Keratinocyte (primary cell): ENCODE results near the gene DIAPH1. TPM values are rescaled to one million over a fixed set of nuclear protein-coding genes. Genes with fewer than 3 reads are reported as not detected.

ENCODE experiments used
- DNase-seq: peaks from one replicate; pipeline ENCODE4 v3.0.0-alpha.2; 2011; ENCODE audit warnings: low read depth, missing footprints, low spot score
- FAIRE-seq: peaks from 2 replicates; lab custom pipeline; 2011; peaks lifted over from hg19 to GRCh38; lab: Jason Lieb, UNC
- H2AFZ ChIP-seq: 2 replicates; pipeline ENCODE4 v1.6.0; 2012; ENCODE audit warnings: low read length, control low read depth, inconsistent platforms; ENCODE audit not compliant: control insufficient read depth
- H3K27ac ChIP-seq: 2 replicates; pipeline ENCODE4 v1.5.1; 2011; ENCODE audit warnings: low read length; ENCODE audit not compliant: control insufficient read depth, insufficient read depth
- H3K27me3 ChIP-seq: 3 replicates; pipeline ENCODE4 v1.6.0; 2011; ENCODE audit warnings: low read length; ENCODE audit not compliant: control insufficient read depth, insufficient read depth; ENCODE audit errors: extremely low read depth
- H3K36me3 ChIP-seq, 2 experiments: 2 replicates in 1 of 2; 3 replicates in 1 of 2; pipeline ENCODE4 v1.5.1; 2011; ENCODE audit warnings: low read length in 2 of 2, mild to moderate bottlenecking in 1 of 2; ENCODE audit not compliant: control insufficient read depth in 2 of 2, insufficient read depth in 2 of 2; ENCODE audit errors: extremely low read depth in 1 of 2
- H3K4me1 ChIP-seq: 3 replicates; pipeline ENCODE4 v1.5.1; 2011; ENCODE audit warnings: low read length; ENCODE audit not compliant: control insufficient read depth, insufficient read depth; ENCODE audit errors: extremely low read depth
- H3K4me2 ChIP-seq: 3 replicates; pipeline ENCODE4 v1.6.0; 2011; ENCODE audit warnings: low read depth, low read length; ENCODE audit not compliant: control insufficient read depth, insufficient read depth; ENCODE audit errors: extremely low read depth
- H3K4me3 ChIP-seq, 3 experiments: fragments of 200-600 bp in 1 of 3; sonication (generic) in 1 of 3; 2 replicates in 2 of 3; 3 replicates in 1 of 3; pipeline ENCODE4 v1.5.1; 2011 to 2016; ENCODE audit warnings: low read length in 3 of 3, mild to moderate bottlenecking in 3 of 3, control low read depth in 2 of 3, inconsistent platforms in 1 of 3, low read depth in 1 of 3, mixed read lengths in 1 of 3, mixed run types in 1 of 3, moderate library complexity in 1 of 3; ENCODE audit not compliant: control insufficient read depth in 2 of 3, insufficient read depth in 2 of 3; ENCODE audit errors: extremely low read depth in 1 of 3
- H3K79me2 ChIP-seq: 2 replicates; pipeline ENCODE4 v1.6.0; 2012; ENCODE audit warnings: low read length; ENCODE audit not compliant: control insufficient read depth, insufficient read depth
- H3K9ac ChIP-seq: 3 replicates; pipeline ENCODE4 v1.6.0; 2011; ENCODE audit warnings: low read length; ENCODE audit not compliant: control insufficient read depth, insufficient read depth; ENCODE audit errors: extremely low read depth
- H3K9me1 ChIP-seq: 3 replicates; pipeline ENCODE4 v1.6.0; 2011; ENCODE audit warnings: low read length; ENCODE audit not compliant: control insufficient read depth, insufficient read depth; ENCODE audit errors: extremely low read depth
- H3K9me3 ChIP-seq: 2 replicates; pipeline ENCODE4 v1.5.1; 2012; ENCODE audit warnings: low read depth, low read length; ENCODE audit not compliant: control insufficient read depth
- H4K20me1 ChIP-seq: 3 replicates; pipeline ENCODE4 v1.6.0; 2011; ENCODE audit warnings: low read length; ENCODE audit not compliant: control insufficient read depth, insufficient read depth; ENCODE audit errors: extremely low read depth
- CTCF ChIP-seq, 3 experiments: IDR thresholded peaks in 1 of 3; conservative IDR thresholded peaks in 1 of 3; optimal IDR thresholded peaks in 1 of 3; 2 replicates in 2 of 3; 3 replicates in 1 of 3; pipeline versions ENCODE3 to v1.5.1; 2011; ENCODE audit warnings: low read length in 3 of 3, mild to moderate bottlenecking in 3 of 3, moderate library complexity in 2 of 3, control low read depth in 1 of 3, inconsistent platforms in 1 of 3; ENCODE audit not compliant: insufficient read depth in 2 of 3; ENCODE audit errors: extremely low read depth in 1 of 3
- EZH2 ChIP-seq: IDR thresholded peaks from one replicate; pipeline ENCODE4 v1.6.1; 2012; ENCODE audit warnings: inconsistent platforms, mild to moderate bottlenecking, low read length, moderate library complexity
- dilution Hi-C: fragments of 300-500 bp; cut with MboI; formaldehyde crosslinking; loops from one replicate; pipeline ENCODE4 v1.7.0; 2020; ENCODE audit warnings: low sequenced_read_pairs; ENCODE audit not compliant: extremely low pct_ligation_motif_present
- polyA plus RNA-seq, 5 experiments: library from polyadenylated mRNA; depleted of rRNA in 3 of 5; stranded (reverse) in 3 of 5; stranded (forward) in 1 of 5; unstranded in 1 of 5; fragments of >200 nt; gene quantifications; 1 replicate in 1 of 5; 2 replicates in 3 of 5; 3 replicates in 1 of 5; pipeline versions ENCODE4 v1.2.1 to v1.2.3, GENCODE V29; 2011 to 2012; ENCODE audit warnings: missing spikeins in 2 of 5, low read depth in 1 of 5, low replicate concordance in 1 of 5

Gene DIAPH1
- polyA plus RNA-seq, 1 donor (not counting 4 experiments of a cell fraction or from before 2014, with no cell fraction given) = 72.0 TPM

- no peak overlapping the region for H3K4me2 ChIP-seq
- H4K20me1 ChIP-seq = no peaks in the 10 kb centered on the region
- no peak overlapping the region for H2AFZ ChIP-seq
- no peak for FAIRE-seq
- H3K79me2 ChIP-seq = no peaks in the 10 kb centered on the region
- H3K27me3 ChIP-seq = no peaks in the 10 kb centered on the region
- peaks cover 0 to 16% of the 10 kb centered on the region in 2 experiments for H3K36me3 ChIP-seq
- H3K4me3 ChIP-seq = no peak overlapping the region
- H3K9ac ChIP-seq = no peak overlapping the region
- no peak for TF ChIP-seq EZH2
- TF ChIP-seq CTCF (optimal IDR thresholded peaks at IDR 0.05 in 1 of 3, IDR thresholded peaks at IDR 0.05 in 1 of 3, conservative IDR thresholded peaks at IDR 0.05 in 1 of 3; ENCODE audit: extremely low read depth in 1 of 3, insufficient read depth in 2 of 3, low read length in 3 of 3) = no peak
- dilution Hi-C loops = no loop called here
- no peak for DNase-seq
- H3K9me3 ChIP-seq = no peaks in the 10 kb centered on the region
- no peak overlapping the region for H3K27ac ChIP-seq
- peaks cover 8% of the 10 kb centered on the region for H3K4me1 ChIP-seq
- no peaks in the 10 kb centered on the region for H3K9me1 ChIP-seq
Measured at GRCh38 chr5:141504216-141504615, 114.6 kb downstream of the DIAPH1 start.

GRCh38 chr5:141503681-141504080 lies 115.1 kb downstream of the DIAPH1 start:
- Histone ChIP-seq H4K20me1 (no peaks in the 10 kb centered on the region), H3K4me3 (no peak overlapping the region), H3K79me2 (no peaks in the 10 kb centered on the region), H3K27me3 (no peaks in the 10 kb centered on the region), H3K4me1 (peaks cover 3% of the 10 kb centered on the region), H3K36me3 (peaks cover 0 to 18% of the 10 kb centered on the region in 2 experiments), H3K4me2 (no peak overlapping the region), H3K9me1 (no peaks in the 10 kb centered on the region), H2AFZ (no peak overlapping the region), H3K9ac (no peak overlapping the region), H3K27ac (no peak overlapping the region), H3K9me3 (no peaks in the 10 kb centered on the region)
- no peak for DNase-seq
- dilution Hi-C loops = no loop called here
- no peak for FAIRE-seq
- TF ChIP-seq EZH2 (no peak), CTCF (optimal IDR thresholded peaks at IDR 0.05 in 1 of 3, IDR thresholded peaks at IDR 0.05 in 1 of 3, conservative IDR thresholded peaks at IDR 0.05 in 1 of 3; ENCODE audit: extremely low read depth in 1 of 3, insufficient read depth in 2 of 3, low read length in 3 of 3) (no peak)
